GM21528 (cell line): ENCODE data around the gene NKAIN2.
"Not testable (repeated sequence)": the region's sequence is repeated elsewhere in the genome, so short reads cannot be mapped to it uniquely, and the experiment has no call there.

Source experiments
- ATAC-seq: cut with Tn5 transposase; IDR thresholded peaks from one replicate; pipeline ENCODE4 v1.9.1; 2021; ENCODE audit warnings: mild to moderate bottlenecking, moderate library complexity; ENCODE audit not compliant: unreplicated experiment, low FRiP score

NKAIN2 gene

GRCh38 chr6:124536157-124536841, 732.6 kb downstream of the NKAIN2 start:
- ATAC-seq = no peak

GRCh38 chr6:124536842-124537191, 733.2 kb downstream of the NKAIN2 start:
- ATAC-seq = no peak

DNA sequence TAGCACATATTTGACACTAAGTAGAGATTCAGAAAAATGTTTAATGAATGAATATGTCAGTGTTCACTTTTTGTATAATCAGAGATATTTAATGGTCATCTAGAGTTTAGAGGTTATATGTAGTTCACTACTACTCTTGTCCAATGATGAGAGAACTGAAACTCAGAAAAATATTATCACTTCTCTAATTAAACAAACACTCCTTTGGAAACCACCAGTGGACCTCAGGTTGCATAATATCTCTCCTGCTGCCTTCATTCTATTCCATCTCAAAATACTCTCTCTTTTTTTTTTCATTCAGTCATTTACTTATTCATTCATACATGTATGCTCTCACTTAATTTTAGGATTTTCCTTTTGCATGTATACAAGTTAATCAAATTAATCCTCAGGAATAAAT, 735.4 kb downstream of the NKAIN2 start:
- ATAC-seq = no peak

DNA sequence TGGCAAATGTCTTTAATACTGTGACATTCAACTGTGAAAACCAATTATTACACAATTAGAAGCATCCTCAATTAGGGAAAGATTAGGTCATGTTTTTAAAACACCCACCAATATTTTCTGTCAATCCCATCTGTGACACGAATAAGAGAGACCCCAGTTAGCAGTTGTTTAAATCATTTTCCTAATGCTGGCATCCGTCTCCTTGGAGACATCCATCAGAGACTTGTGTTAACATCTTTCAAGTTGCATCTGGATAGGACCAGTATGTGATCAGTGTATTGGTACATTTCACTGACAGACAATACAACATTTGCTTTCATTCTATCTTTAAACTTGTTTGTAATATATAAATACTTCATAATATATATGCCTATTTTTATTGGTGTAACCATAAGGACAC, 737.9 kb downstream of the NKAIN2 start:
- no peak for ATAC-seq

DNA sequence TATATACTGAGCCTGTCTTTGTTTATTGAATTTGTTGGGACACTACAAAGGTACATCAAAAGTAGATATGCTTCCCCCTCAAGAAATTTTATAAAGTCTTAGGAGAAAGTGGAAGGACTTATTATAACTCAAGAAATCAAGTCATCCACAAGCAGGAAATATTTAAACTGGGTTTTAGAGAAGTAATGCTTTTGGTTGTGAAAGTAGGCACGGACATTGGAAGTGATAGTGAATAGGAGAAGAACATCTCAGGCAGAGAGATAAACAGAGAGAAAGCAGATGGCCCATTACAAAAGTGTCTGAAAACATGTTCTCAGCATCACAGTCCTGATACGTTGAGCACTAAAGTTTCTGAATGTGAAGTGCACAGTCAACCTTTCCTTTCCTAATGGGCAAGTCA, 742.9 kb downstream of the NKAIN2 start:
- ATAC-seq = no peak

GRCh38 chr6:124551711-124552233, 748.1 kb downstream of the NKAIN2 start:
- no peak for ATAC-seq

DNA sequence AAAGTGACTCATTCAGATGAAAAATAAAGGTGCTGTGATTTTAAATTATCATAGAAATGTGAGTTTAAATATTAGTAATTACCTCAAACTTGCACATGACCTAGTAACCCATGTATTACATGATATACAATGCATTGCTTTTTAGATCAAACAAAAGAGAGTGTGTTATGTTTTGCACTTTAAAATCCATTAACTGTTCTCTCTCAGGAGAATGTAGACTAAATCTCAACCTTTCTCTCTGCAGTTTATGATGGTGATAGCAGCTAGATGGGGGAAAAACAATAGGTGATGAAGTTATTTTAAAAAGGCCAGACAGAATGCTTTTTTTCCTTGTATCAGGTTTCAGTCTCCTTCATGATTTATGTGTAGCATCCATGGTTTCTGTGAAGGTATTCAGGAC, 754.2 kb downstream of the NKAIN2 start:
- ATAC-seq = no peak

DNA sequence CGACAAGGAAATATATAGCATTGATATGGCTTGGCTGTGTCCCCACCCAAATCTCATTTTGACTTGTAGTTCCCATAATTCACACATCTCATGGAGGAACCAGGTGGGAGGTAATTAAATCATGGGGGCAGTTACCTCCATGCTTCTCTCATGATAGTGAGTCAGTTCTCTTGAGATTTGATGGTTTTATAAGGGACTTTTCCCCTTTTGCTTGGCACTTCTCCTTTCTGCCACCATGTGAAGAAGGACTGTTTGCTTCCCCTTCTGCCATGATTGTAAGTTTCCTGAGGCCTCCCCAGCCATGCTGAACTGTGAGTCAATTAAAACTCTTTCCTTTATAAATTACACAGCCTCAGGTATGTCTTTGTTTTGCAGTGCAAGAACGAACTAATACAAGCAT, 756.4 kb downstream of the NKAIN2 start:
- ATAC-seq = not testable (repeated sequence)

- ATAC-seq = no peak
These were observed 757.4 kb downstream of the NKAIN2 start for GRCh38 chr6:124560873-124561567.

DNA sequence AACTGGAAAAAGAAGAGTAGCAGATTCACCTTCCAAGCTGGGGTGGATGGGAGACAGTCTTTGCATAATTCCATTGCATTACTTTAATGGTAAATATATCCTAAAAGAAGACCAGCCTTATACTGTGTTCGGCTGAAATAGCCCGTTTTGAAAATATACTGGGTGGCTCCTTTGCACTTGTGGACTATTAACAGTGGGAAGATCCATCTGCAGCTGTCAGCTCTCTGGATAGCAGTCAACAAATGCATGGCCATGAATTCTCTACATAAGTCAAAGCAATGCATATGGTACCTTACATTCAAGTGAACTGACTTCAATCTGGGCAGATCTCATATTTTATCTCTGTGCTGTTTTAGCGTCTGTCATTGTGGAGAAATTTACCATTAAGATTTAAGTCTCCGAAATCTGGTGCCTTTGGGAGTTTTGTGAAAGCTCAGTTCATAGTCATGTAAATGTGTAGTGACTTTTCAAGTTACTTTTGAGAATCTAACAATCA, 758.0 kb downstream of the NKAIN2 start:
- ATAC-seq = no peak

- not testable (repeated sequence) for ATAC-seq
These were observed 760.5 kb downstream of the NKAIN2 start for GRCh38 chr6:124564125-124564524.

- no peak for ATAC-seq
These were observed 763.7 kb downstream of the NKAIN2 start for GRCh38 chr6:124567401-124567800.

DNA sequence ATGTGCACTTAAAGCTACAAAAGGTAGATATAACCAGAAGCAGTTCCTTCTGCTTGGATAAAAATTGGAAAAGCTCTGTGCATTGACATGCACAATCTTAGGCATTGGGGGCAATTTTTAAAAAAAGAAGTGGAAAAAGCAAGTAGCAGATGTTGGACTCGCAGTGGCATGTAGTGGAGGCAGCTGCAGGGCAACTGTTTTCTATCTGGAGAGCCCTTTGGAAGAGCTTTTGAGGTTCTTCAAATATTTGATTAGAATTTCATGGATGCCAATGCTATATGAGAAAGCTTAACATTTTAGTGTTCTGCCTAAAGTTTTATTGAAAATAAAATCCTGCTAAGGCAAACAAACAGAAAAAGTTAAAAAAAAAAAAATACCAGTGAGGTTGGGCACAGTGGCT, 770.3 kb downstream of the NKAIN2 start:
- no peak for ATAC-seq

GRCh38 chr6:124577734-124578281, 774.1 kb downstream of the NKAIN2 start:
- ATAC-seq = no peak

DNA sequence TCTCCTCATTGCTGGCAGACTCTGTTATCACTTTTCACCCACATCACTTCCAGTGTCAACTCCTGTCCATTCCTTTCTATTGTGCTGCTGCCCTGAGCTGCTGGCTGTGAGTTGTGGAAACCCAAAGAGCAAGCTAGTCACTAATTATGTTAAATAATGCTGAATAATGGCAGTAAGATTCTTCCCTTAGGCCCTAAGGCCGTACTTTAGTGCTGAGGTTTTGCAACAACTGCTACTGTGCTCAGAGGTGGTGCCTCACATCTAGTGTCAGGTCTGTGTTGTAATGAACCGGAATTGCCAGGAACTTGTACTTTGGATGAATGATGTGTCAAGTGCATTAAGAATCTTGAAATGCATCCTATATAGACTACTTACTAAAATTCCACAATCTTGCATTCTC, 786.3 kb downstream of the NKAIN2 start:
- no peak for ATAC-seq

DNA sequence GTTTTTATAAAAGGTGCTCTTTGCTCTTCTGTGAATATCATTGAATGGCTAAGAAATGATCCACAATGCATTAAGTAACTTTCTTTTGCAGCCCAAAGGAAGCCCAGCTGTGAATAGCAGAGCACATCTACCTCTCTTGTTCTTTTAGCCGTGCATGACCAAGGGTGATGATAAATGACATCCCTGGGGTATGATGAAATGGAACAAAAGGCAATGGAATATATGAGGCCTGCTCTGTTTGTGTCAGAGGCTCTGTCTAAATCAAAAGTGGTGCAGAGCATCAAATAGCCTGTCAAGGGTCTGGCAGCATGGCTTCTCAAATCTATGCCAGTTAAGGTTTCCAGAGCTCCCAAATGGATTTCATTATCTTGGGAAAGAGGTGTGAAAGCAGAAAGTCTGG, 796.0 kb downstream of the NKAIN2 start:
- no peak for ATAC-seq

- no peak for ATAC-seq
These were observed 801.1 kb downstream of the NKAIN2 start for GRCh38 chr6:124604719-124605118.

DNA sequence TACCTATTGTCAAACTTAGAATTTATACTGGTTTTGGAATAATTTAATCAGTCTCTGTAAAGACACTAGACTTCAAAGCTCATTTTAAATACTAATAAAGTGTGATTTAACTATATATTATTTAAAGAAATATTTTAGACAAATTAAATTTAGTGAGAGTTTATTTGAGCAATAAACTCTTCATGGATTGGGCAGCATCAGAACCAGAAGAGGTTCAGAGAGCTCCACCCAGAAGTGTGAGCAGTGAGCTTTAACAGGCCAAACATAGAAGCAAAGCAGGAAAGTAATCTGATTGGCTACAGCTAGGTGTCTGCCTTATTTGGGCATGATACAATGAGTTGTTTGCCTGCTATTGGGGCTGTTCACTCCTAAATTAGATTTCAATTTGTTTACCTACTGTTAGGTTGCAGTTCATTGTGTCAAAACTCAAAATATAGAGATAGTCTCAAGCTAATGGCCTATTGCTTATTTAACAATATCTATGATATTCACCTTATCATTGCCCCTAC, 803.5 kb downstream of the NKAIN2 start:
- ATAC-seq = no peak

GRCh38 chr6:124613031-124613430, 809.4 kb downstream of the NKAIN2 start:
- no peak for ATAC-seq

DNA sequence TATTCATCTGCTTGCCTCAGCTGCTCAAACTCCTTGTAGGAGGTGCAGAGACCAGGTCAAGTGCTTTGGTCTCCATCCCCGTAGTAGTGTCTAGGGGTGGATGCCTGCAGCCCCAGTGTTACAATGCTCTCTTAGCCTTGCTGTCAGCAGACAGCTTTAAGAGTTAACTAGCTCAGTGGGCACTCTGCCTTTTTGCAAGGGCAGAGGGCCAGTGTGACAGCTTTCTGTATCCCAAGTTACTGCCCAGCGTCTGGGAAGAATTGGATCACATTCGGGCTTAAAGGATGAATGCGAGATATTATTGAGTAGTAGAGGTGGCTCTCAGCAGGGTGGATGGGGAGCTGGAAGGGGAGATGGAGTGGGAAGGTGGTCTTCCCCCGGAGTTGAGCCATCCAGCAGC, 818.7 kb downstream of the NKAIN2 start:
- no peak for ATAC-seq

GRCh38 chr6:124633655-124634054, 830.0 kb downstream of the NKAIN2 start:
- no peak for ATAC-seq
